T-helper 1 cell treated with Interleukin-12 subunit alpha and Interleukin-12 subunit beta and Interleukin-4 antibody, amounts not matched to agents 30 ng/mL and 1 ng/mL, for 36 hours (primary cell): ENCODE data around the gene SPOCD1. TPM values are rescaled to one million over a fixed set of nuclear protein-coding genes. Genes with fewer than 3 reads are reported as not detected.

Source experiments
- intact Hi-C: fragments of 100-400 bp; cut with micrococcal nuclease; formaldehyde crosslinking; loops from one replicate; pipeline ENCODE4 v1.15.1; 2024
- total RNA-seq: library from RNA; stranded (reverse); gene quantifications from 2 replicates; pipeline ENCODE4 v1.2.3, GENCODE V29; 2022

The SPOCD1 gene
- total RNA-seq, 1 donor from 2014 or later = not detected

GRCh38 chr1:31744165-31744888 lies 71.5 kb downstream of the SPOCD1 start:
- intact Hi-C loops = no loop called here

- intact Hi-C loops = no loop called here
Measured at GRCh38 chr1:31742462-31743212, 73.2 kb downstream of the SPOCD1 start.

Other genes with a start within 250 kb of the SPOCD1 start
- not detected in 2 replicates for gene TINAGL1, start 239.5 kb downstream of the SPOCD1 start, total RNA-seq
- not detected in 2 replicates for gene HCRTR1, start 198.3 kb downstream of the SPOCD1 start, total RNA-seq
- 52.5 and 53.3 TPM in 2 replicates for gene PEF1, start 171.1 kb downstream of the SPOCD1 start, total RNA-seq
- 0.42 and 0.44 TPM in 2 replicates for gene COL16A1, start 112.0 kb downstream of the SPOCD1 start, total RNA-seq
- 0.17 and 0.39 TPM in 2 replicates for gene ADGRB2, start 51.7 kb downstream of the SPOCD1 start, total RNA-seq
- 572 and 600 TPM in 2 replicates for gene PTP4A2, start 122.3 kb upstream of the SPOCD1 start, total RNA-seq
- gene KHDRBS1, start 197.8 kb upstream of the SPOCD1 start, total RNA-seq = 154 and 158 TPM in 2 replicates